OCI-LY1 (cell line): ENCODE data around the gene MBD1.
"Not testable (repeated sequence)": the region's sequence is repeated elsewhere in the genome, so short reads cannot be mapped to it uniquely, and the experiment has no call there.

ENCODE experiments used
- H2AFZ ChIP-seq: fragments of 200-600 bp; sonication (generic), shearing (Covaris generic); 2 replicates; pipeline ENCODE4 v1.6.0; 2014; ENCODE audit warnings: antibody characterized with exemption, mild to moderate bottlenecking, low read length
- H3F3A ChIP-seq: fragments of 200-600 bp; sonication (generic), shearing (Covaris generic); 2 replicates; pipeline ENCODE4 v1.6.0; 2014; ENCODE audit warnings: mild to moderate bottlenecking, antibody characterized with exemption, low read length, moderate library complexity; ENCODE audit not compliant: insufficient read depth
- H3K27ac ChIP-seq: fragments of 200-600 bp; sonication (generic); 2 replicates; pipeline ENCODE4 v1.5.1; 2014; ENCODE audit warnings: low read length, mixed run types, mild to moderate bottlenecking, low read depth; ENCODE audit not compliant: poor library complexity, severe bottlenecking
- H3K27me3 ChIP-seq: fragments of 200-600 bp; sonication (generic); 2 replicates; pipeline ENCODE4 v1.6.0; 2014; ENCODE audit warnings: antibody characterized with exemption, mild to moderate bottlenecking, low read length, moderate library complexity; ENCODE audit not compliant: insufficient read depth
- H3K36me3 ChIP-seq: fragments of 200-600 bp; sonication (generic); 2 replicates; pipeline ENCODE4 v1.6.1; 2014; ENCODE audit warnings: mild to moderate bottlenecking, antibody characterized with exemption, low read length, moderate library complexity, mixed read lengths; ENCODE audit not compliant: insufficient read depth
- H3K4me1 ChIP-seq: fragments of 200-600 bp; sonication (generic); 2 replicates; pipeline ENCODE4 v1.5.1; 2014; ENCODE audit warnings: mild to moderate bottlenecking, low read length, moderate library complexity; ENCODE audit not compliant: insufficient read depth, severe bottlenecking
- H3K4me2 ChIP-seq: fragments of 200-600 bp; sonication (generic), shearing (Covaris generic); 2 replicates; pipeline ENCODE4 v1.6.1; 2014; ENCODE audit warnings: low read length
- H3K4me3 ChIP-seq: fragments of 200-600 bp; sonication (generic); 2 replicates; pipeline ENCODE4 v1.5.1; 2014; ENCODE audit warnings: low read length, low read depth, mild to moderate bottlenecking, mixed read lengths; ENCODE audit not compliant: poor library complexity, severe bottlenecking
- H3K79me2 ChIP-seq: fragments of 200-600 bp; shearing (Covaris generic); 2 replicates; pipeline ENCODE4 v1.6.1; 2016; ENCODE audit warnings: mixed run types, low read length, mixed read lengths; ENCODE audit not compliant: insufficient read depth
- H3K9ac ChIP-seq: fragments of 200-600 bp; sonication (generic), shearing (Covaris generic); 2 replicates; pipeline ENCODE4 v1.6.1; 2014; ENCODE audit warnings: mild to moderate bottlenecking, low read length, mixed read lengths
- H3K9me2 ChIP-seq: fragments of 200-600 bp; sonication (generic), shearing (Covaris generic); 2 replicates; pipeline ENCODE4 v1.6.1; 2014; ENCODE audit warnings: low read depth, mild to moderate bottlenecking, low read length, mixed read lengths
- H3K9me3 ChIP-seq: fragments of 200-600 bp; shearing (Covaris generic); 2 replicates; pipeline ENCODE4 v1.6.1; 2014; ENCODE audit warnings: low read length, mixed read lengths
- H4K20me1 ChIP-seq: fragments of 200-600 bp; sonication (generic), shearing (Covaris generic); 2 replicates; pipeline ENCODE4 v1.6.0; 2016; ENCODE audit warnings: mild to moderate bottlenecking, low read length; ENCODE audit not compliant: insufficient read depth
- CTCF ChIP-seq: fragments of 200-600 bp; sonication (generic), shearing (Covaris generic); IDR thresholded peaks from 2 replicates; pipeline ENCODE4 v1.5.1; 2017; ENCODE audit warnings: mild to moderate bottlenecking, antibody characterized with exemption, low read length, moderate library complexity, mixed read lengths
- EZH2 ChIP-seq: fragments of 200-600 bp; sonication (generic), shearing (Covaris generic); IDR thresholded peaks from 2 replicates; pipeline ENCODE4 v1.8.0; 2017; ENCODE audit warnings: borderline replicate concordance, mixed run types, mild to moderate bottlenecking, antibody characterized with exemption, low read length, moderate library complexity, mixed read lengths

The MBD1 gene

GRCh38 chr18:50289108-50289443 lies 7.8 kb upstream of the MBD1 start:
- Histone ChIP-seq H3K79me2 (peaks cover 7% of the 10 kb centered on the region; the same call in 1 of the 2 replicates), H3K4me2 (no peak overlapping the region), H3F3A (no peaks in the 10 kb centered on the region), H2AFZ (peak overlapping the region; percentile 71; the same call in 1 of the 2 replicates), H3K27ac (no peak overlapping the region), H3K9ac (no peak overlapping the region), H3K4me1 (peaks cover 6% of the 10 kb centered on the region), H3K4me3 (no peak overlapping the region), H3K36me3 (peaks cover 20% of the 10 kb centered on the region; the same call in 1 of the 2 replicates), H3K9me3 (no peaks in the 10 kb centered on the region), H4K20me1 (no peaks in the 10 kb centered on the region), H3K9me2 (no peaks in the 10 kb centered on the region), H3K27me3 (no peaks in the 10 kb centered on the region)
- no peak for TF ChIP-seq CTCF
- no peak for TF ChIP-seq EZH2

GRCh38 chr18:50288348-50289107 lies 7.2 kb upstream of the MBD1 start:
- Histone ChIP-seq H3K4me3 (peak overlapping the region; percentile 92), H3K27ac (peak overlapping the region; percentile 77), H2AFZ (peak overlapping the region; percentile 16; the same call in 1 of the 2 replicates), H3K9ac (peak overlapping the region; percentile 72), H3K4me2 (peak overlapping the region; percentile 56), H3K36me3 (peaks cover 25% of the 10 kb centered on the region)
- H3F3A ChIP-seq, H3K9me3 ChIP-seq, H3K79me2 ChIP-seq, H3K27me3 ChIP-seq, H3K4me1 ChIP-seq, H3K9me2 ChIP-seq, H4K20me1 ChIP-seq: not testable (repeated sequence)

- Histone ChIP-seq H3K9ac (peak within 1 kb of the TSS; percentile 87), H3K79me2 (peaks cover 7% of the 10 kb centered on the region; the same call in 1 of the 2 replicates), H2AFZ (peak within 1 kb of the TSS; percentile 16; the same call in 1 of the 2 replicates), H3K27ac (peak within 1 kb of the TSS; percentile 77), H3K4me1 (peaks cover 6% of the 10 kb centered on the region), H4K20me1 (no peaks in the 10 kb centered on the region), H3K4me2 (peak within 1 kb of the TSS; percentile 70), H3F3A (no peaks in the 10 kb centered on the region), H3K36me3 (peaks cover 34% of the 10 kb centered on the region), H3K9me2 (no peaks in the 10 kb centered on the region), H3K9me3 (no peaks in the 10 kb centered on the region), H3K27me3 (no peaks in the 10 kb centered on the region), H3K4me3 (peak within 1 kb of the TSS; percentile 92)
- TF ChIP-seq CTCF (peak; percentile 62), EZH2 (no peak)
Measured at GRCh38 chr18:50287441-50288347, 6.4 kb upstream of the MBD1 start, which contains the start of gene CXXC1. Gene CXXC1 (minus strand): TSS chr18:50287692. CDS start chr18:50287589, 103 bp downstream.
